Liver (tissue), 9 donors: Measurements from ENCODE around the gene ALK. TPM values are rescaled to one million over a fixed set of nuclear protein-coding genes. Genes with fewer than 3 reads are reported as not detected.

Source experiments
- DNase-seq: peaks from one replicate; pipeline ENCODE4 v3.0.0-alpha.2; 2017; ENCODE audit warnings: low spot score
- H3K27ac ChIP-seq, 2 donors: one replicate each; pipeline ENCODE4 v1.7.0; 2013; ENCODE audit warnings: inconsistent platforms in 2 of 2, low read length in 2 of 2, control low read depth in 1 of 2, low read depth in 1 of 2, mild to moderate bottlenecking in 1 of 2
- H3K27me3 ChIP-seq, 4 donors: one replicate each; pipeline versions ENCODE4 v1.6.1 to v1.7.0; 2013; ENCODE audit warnings: low read length in 3 of 4, inconsistent platforms in 1 of 4, mild to moderate bottlenecking in 1 of 4, moderate library complexity in 1 of 4; ENCODE audit not compliant: control insufficient read depth in 4 of 4, insufficient read depth in 4 of 4
- H3K36me3 ChIP-seq, 4 donors: one replicate each; pipeline versions ENCODE4 v1.6.1 to v1.7.0; 2013; ENCODE audit warnings: low read length in 3 of 4, mild to moderate bottlenecking in 3 of 4, low read depth in 1 of 4, moderate library complexity in 1 of 4; ENCODE audit not compliant: control insufficient read depth in 4 of 4, insufficient read depth in 3 of 4
- H3K4me1 ChIP-seq, 4 donors: one replicate each; pipeline versions ENCODE4 v1.6.1 to v1.7.0; 2013; ENCODE audit warnings: low read length in 3 of 4, mild to moderate bottlenecking in 3 of 4, moderate library complexity in 1 of 4; ENCODE audit not compliant: control insufficient read depth in 4 of 4, insufficient read depth in 4 of 4
- H3K4me3 ChIP-seq, 3 donors: one replicate each; pipeline versions ENCODE4 v1.6.1 to v1.7.0; 2013; ENCODE audit warnings: low read length in 3 of 3, control low read depth in 1 of 3, low read depth in 1 of 3, mild to moderate bottlenecking in 1 of 3
- H3K9ac ChIP-seq, 2 donors: one replicate each; pipeline ENCODE4 v1.7.0; 2013; ENCODE audit warnings: low read length in 2 of 2, mild to moderate bottlenecking in 2 of 2, moderate library complexity in 2 of 2, control low read depth in 1 of 2, low read depth in 1 of 2
- H3K9me3 ChIP-seq, 4 donors: one replicate each; pipeline versions ENCODE4 v1.6.1 to v1.7.0; 2013; ENCODE audit warnings: low read length in 3 of 4; ENCODE audit not compliant: control insufficient read depth in 4 of 4
- CTCF ChIP-seq: fragments of 150-350 bp; IDR thresholded peaks from 2 replicates; pipeline ENCODE4 v1.5.1; 2017; ENCODE audit warnings: improper control_type of control experiment, low read depth, low read length; ENCODE audit not compliant: missing input control
- EGR1 ChIP-seq, 2 donors: IDR thresholded peaks; 2 replicates each; pipeline ENCODE4 v1.6.1; 2016 to 2018; ENCODE audit warnings: antibody characterized with exemption in 2 of 2, low read depth in 2 of 2
- HNF4A ChIP-seq, 2 donors: conservative IDR thresholded peaks; 2 replicates each; pipeline ENCODE4 v1.6.1; 2016; ENCODE audit warnings: antibody characterized with exemption in 2 of 2, mild to moderate bottlenecking in 2 of 2
- HNF4G ChIP-seq: IDR thresholded peaks from 2 replicates; pipeline ENCODE4 v1.6.1; 2016; ENCODE audit warnings: antibody characterized with exemption
- JUND ChIP-seq, 2 donors: IDR thresholded peaks; 2 replicates each; pipeline ENCODE4 v1.6.1; 2016; ENCODE audit warnings: antibody characterized with exemption in 2 of 2
- NR2F2 ChIP-seq: IDR thresholded peaks from 2 replicates; pipeline ENCODE4 v1.6.1; 2016; ENCODE audit warnings: antibody characterized with exemption
- RAD21 ChIP-seq, 2 donors: IDR thresholded peaks; 2 replicates each; pipeline ENCODE4 v1.6.1; 2016; ENCODE audit warnings: antibody characterized with exemption in 2 of 2, mild to moderate bottlenecking in 2 of 2
- REST ChIP-seq: IDR thresholded peaks from 2 replicates; pipeline ENCODE4 v1.6.1; 2016; ENCODE audit warnings: antibody characterized with exemption, mild to moderate bottlenecking
- RXRA ChIP-seq, 2 donors: IDR thresholded peaks; 2 replicates each; pipeline ENCODE4 v1.6.1; 2017 to 2018; ENCODE audit warnings: antibody characterized with exemption in 2 of 2, mild to moderate bottlenecking in 1 of 2
- SP1 ChIP-seq: IDR thresholded peaks from 2 replicates; pipeline ENCODE4 v1.6.1; 2018; ENCODE audit warnings: antibody characterized with exemption, mild to moderate bottlenecking
- TAF1 ChIP-seq: conservative IDR thresholded peaks from 2 replicates; pipeline ENCODE4 v1.6.1; 2016; ENCODE audit warnings: antibody characterized with exemption, mild to moderate bottlenecking
- YY1 ChIP-seq: IDR thresholded peaks from 2 replicates; pipeline ENCODE4 v1.6.1; 2016; ENCODE audit warnings: antibody characterized with exemption, mild to moderate bottlenecking
- WGBS: extraction: QIAGEN DNeasy Blood & Tissue Kit; methylation state at CpG from one replicate; pipeline ENCODE4 v1.1.7; 2013; 5-methylcytosine and 5-hydroxymethylcytosine counted together
- polyA plus RNA-seq, 2 donors: library from polyadenylated mRNA; stranded (reverse) in 1 of 2; unstranded in 1 of 2; fragments of 200-250 nt in 1 of 2; fragments of >200 nt in 1 of 2; fragmentation: Nextera tagmentation in 1 of 2; extraction: Ambion mirVana in 1 of 2; gene quantifications; one replicate each; pipeline versions ENCODE4 v1.2.1 to v1.2.3, GENCODE V29; 2013 to 2015
- total RNA-seq, 2 donors: library from RNA; depleted of rRNA; stranded (reverse); fragments of >200 nt; gene quantifications; one replicate each; pipeline ENCODE4 v1.2.3, GENCODE V29; 2014
- TF ChIP-seq, protein P1 (sequence below): IDR thresholded peaks from 2 replicates; pipeline ENCODE4 v1.6.1; 2016; ENCODE audit warnings: antibody characterized with exemption
- TF ChIP-seq, protein P2 (sequence below): IDR thresholded peaks from 2 replicates; pipeline ENCODE4 v1.6.1; 2016; ENCODE audit warnings: antibody characterized with exemption
- donor health status: healthy.
- donor health status: healthy.
- donor health status: healthy.
- donor health status: healthy.
- donor health status: healthy.

Gene ALK
- total and polyA plus RNA-seq, 4 donors: under 0.01 TPM; not detected in 3

DNA sequence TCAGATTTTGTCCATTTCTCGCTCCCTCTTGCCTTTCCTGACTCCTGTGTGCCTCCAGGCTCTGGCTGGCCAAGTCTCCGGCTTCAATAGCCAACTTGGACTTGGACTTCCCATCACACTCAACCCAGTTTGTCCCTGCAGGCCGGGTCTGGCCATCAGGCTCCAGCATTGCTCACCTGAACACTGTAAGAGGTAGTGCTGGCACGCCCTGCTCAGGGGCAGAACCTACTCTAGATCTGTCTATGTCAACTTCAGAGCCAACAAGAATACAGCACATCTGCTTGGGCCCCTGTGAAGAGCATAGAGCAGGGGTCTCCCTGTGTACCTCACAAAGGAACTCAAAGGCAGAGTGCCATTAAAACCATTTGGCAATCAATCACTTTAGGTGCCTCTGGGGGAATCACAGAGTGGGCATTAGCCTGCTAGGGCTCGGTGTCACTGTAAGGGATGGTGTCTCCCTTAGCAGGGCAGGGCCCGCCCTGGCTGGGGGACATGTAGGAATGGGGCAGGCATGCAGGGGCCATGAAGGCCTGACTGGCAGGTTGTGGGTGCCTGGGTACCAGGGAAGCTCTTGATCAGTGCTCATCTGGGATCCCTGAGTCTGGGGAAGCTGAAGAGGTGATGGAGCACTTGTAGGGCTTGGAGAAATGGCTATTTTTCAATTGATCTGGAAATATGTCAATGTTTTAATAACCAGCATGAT lies 480.3 kb downstream of the ALK start:
- Histone ChIP-seq H3K4me3 (no peak overlapping the region), H3K9ac (no peak overlapping the region), H3K27ac (no peak overlapping the region), H3K36me3 (no peaks in the 10 kb centered on the region), H3K27me3 (no peaks in the 10 kb centered on the region), H3K4me1 (no peaks in the 10 kb centered on the region), H3K9me3 (no peaks in the 10 kb centered on the region)
- 87% methylated on average over 6 of the region's 6 CpGs for WGBS
- TF ChIP-seq, protein P1, sequence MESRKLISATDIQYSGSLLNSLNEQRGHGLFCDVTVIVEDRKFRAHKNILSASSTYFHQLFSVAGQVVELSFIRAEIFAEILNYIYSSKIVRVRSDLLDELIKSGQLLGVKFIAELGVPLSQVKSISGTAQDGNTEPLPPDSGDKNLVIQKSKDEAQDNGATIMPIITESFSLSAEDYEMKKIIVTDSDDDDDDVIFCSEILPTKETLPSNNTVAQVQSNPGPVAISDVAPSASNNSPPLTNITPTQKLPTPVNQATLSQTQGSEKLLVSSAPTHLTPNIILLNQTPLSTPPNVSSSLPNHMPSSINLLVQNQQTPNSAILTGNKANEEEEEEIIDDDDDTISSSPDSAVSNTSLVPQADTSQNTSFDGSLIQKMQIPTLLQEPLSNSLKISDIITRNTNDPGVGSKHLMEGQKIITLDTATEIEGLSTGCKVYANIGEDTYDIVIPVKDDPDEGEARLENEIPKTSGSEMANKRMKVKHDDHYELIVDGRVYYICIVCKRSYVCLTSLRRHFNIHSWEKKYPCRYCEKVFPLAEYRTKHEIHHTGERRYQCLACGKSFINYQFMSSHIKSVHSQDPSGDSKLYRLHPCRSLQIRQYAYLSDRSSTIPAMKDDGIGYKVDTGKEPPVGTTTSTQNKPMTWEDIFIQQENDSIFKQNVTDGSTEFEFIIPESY: no peak
- TF ChIP-seq JUND (IDR thresholded peaks at IDR 0.05) (no peak), NR2F2 (no peak), SP1 (no peak), RAD21 (IDR thresholded peaks at IDR 0.05) (no peak), HNF4G (no peak), RXRA (IDR thresholded peaks at IDR 0.05) (no peak), YY1 (no peak), REST (no peak)
- TF ChIP-seq, protein P2, sequence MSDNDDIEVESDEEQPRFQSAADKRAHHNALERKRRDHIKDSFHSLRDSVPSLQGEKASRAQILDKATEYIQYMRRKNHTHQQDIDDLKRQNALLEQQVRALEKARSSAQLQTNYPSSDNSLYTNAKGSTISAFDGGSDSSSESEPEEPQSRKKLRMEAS: no peak
- DNase-seq: no peak

DNA sequence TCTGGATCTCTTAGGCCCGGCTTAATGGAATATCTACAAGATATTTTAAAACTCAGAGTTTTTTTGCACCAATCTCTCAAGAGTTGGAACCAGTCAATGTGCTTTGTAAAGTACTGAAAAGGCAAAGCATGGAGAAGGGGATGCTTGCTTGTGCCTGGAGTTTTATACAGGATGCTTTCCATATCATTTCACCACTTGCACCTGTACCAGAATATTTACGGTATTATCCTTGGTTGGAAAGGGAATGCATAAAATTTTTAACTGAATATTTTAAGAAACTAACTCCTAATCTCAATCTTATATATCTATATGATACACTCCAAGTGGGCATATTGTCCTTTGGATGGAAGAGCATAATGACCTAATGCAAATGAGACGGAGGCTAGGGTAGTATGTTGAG lies 487.5 kb downstream of the ALK start:
- H3K27ac ChIP-seq: no peak overlapping the region
- no peaks in the 10 kb centered on the region for H3K27me3 ChIP-seq
- H3K4me1 ChIP-seq: no peaks in the 10 kb centered on the region
- H3K9ac ChIP-seq: no peak overlapping the region
- DNase-seq: no peak
- H3K9me3 ChIP-seq: no peaks in the 10 kb centered on the region
- TF ChIP-seq, protein P2: no peak
- no peak for TF ChIP-seq JUND (IDR thresholded peaks at IDR 0.05)
- TF ChIP-seq EGR1 (IDR thresholded peaks at IDR 0.05; ENCODE audit: low read depth in 2 of 2): no peak
- TF ChIP-seq TAF1: no peak
- TF ChIP-seq HNF4A (conservative IDR thresholded peaks at IDR 0.05): no peak
- TF ChIP-seq YY1: no peak
- TF ChIP-seq CTCF: no peak
- WGBS: 93% methylated on average over 3 of the region's 3 CpGs
- H3K36me3 ChIP-seq: no peaks in the 10 kb centered on the region
- H3K4me3 ChIP-seq: no peak overlapping the region
